HepG2 (cell line): Measurements from ENCODE around the gene DDN. TPM values are rescaled to one million over a fixed set of nuclear protein-coding genes. Genes with fewer than 3 reads are reported as not detected.

ENCODE experiments used
- ATAC-seq: fragments of 200-7000 bp; cut with Tn5 transposase; 3 replicates; pipeline ENCODE4 v1.9.1; 2020; ENCODE audit warnings: mild to moderate bottlenecking, moderate library complexity
- BruUV-seq: library from RNA; stranded (reverse); fragments of 400-500 nt; replicated peaks from 2 replicates; lab custom pipeline; 2021; lab: Mats Ljungman, UMichigan
- CTCF ChIA-PET: fragments of 300-600 bp; formaldehyde crosslinking; extraction: SDS; loops from one replicate; lab custom pipeline; 2021; ENCODE audit warnings: low total read pairs, inconsistent platforms, low intra/inter-chr PET ratio; lab: Yijun Ruan, JAX
- POLR2A ChIA-PET: fragments of 350-600 bp; sonication (Branson Sonifier 250); formaldehyde crosslinking; loops from one replicate; lab custom pipeline; 2020; ENCODE audit warnings: antibody characterized with exemption, inconsistent platforms; lab: Yijun Ruan, JAX
- DNase-seq: peaks from one replicate; pipeline ENCODE4 v3.0.0-alpha.2; 2015; ENCODE audit warnings: low spot score
- FAIRE-seq: peaks from 3 replicates; lab custom pipeline; 2011; peaks lifted over from hg19 to GRCh38; lab: Jason Lieb, UNC
- H2AFZ ChIP-seq: one replicate; pipeline ENCODE4 v1.6.1; 2011; ENCODE audit warnings: low read length, inconsistent platforms
- H3K27ac ChIP-seq: fragments of 300-600 bp; 3 replicates; pipeline ENCODE4 v1.8.0; 2011; ENCODE audit warnings: mixed run types, mild to moderate bottlenecking, mixed read lengths, low read length, inconsistent platforms; ENCODE audit not compliant: insufficient read depth; ENCODE audit errors: extremely low read length
- H3K27me3 ChIP-seq, 2 experiments: fragments of 200-600 bp in 1 of 2; 2 replicates in 1 of 2; 3 replicates in 1 of 2; pipeline versions ENCODE4 v1.6.0 to v1.8.0; 2011; ENCODE audit warnings: low read length in 2 of 2, mild to moderate bottlenecking in 2 of 2, moderate library complexity in 2 of 2, inconsistent platforms in 1 of 2; ENCODE audit not compliant: insufficient read depth in 2 of 2, control insufficient read depth in 1 of 2
- H3K36me3 ChIP-seq, 2 experiments: fragments of 200-600 bp in 1 of 2; replicated peaks in 1 of 2; 2 replicates in 1 of 2; 3 replicates in 1 of 2; pipeline versions ENCODE4 v1.5.1 to v1.8.0; 2011; ENCODE audit warnings: low read length in 2 of 2, inconsistent platforms in 1 of 2; ENCODE audit not compliant: insufficient read depth in 2 of 2, control insufficient read depth in 1 of 2
- H3K4me1 ChIP-seq: 2 replicates; pipeline ENCODE4 v1.5.1; 2012; ENCODE audit warnings: low read length, inconsistent platforms; ENCODE audit not compliant: insufficient read depth
- H3K4me2 ChIP-seq: 2 replicates; pipeline ENCODE4 v1.6.0; 2011; ENCODE audit warnings: low read depth, low read length, inconsistent platforms
- H3K4me3 ChIP-seq, 3 experiments: fragments of 200-600 bp in 1 of 3; sonication (generic), shearing (Covaris generic) in 1 of 3; replicated peaks in 1 of 3; 2 replicates each; pipeline ENCODE4 v1.5.1; 2011 to 2016; ENCODE audit warnings: low read length in 3 of 3, inconsistent platforms in 2 of 3, low read depth in 2 of 3, mild to moderate bottlenecking in 2 of 3, control low read depth in 1 of 3, mixed read lengths in 1 of 3; ENCODE audit not compliant: insufficient read depth in 1 of 3
- H3K79me2 ChIP-seq: one replicate; pipeline ENCODE4 v1.6.1; 2011; ENCODE audit warnings: low read length, inconsistent platforms; ENCODE audit not compliant: insufficient read depth
- H3K9ac ChIP-seq: 2 replicates; pipeline ENCODE4 v1.6.0; 2011; ENCODE audit warnings: mild to moderate bottlenecking, low read depth, low read length, inconsistent platforms; ENCODE audit not compliant: insufficient read depth
- H3K9me3 ChIP-seq: 2 replicates; pipeline ENCODE4 v1.5.1; 2012; ENCODE audit warnings: mild to moderate bottlenecking, low read length
- H4K20me1 ChIP-seq: 2 replicates; pipeline ENCODE4 v1.6.0; 2011; ENCODE audit warnings: inconsistent platforms, mild to moderate bottlenecking, low read length, moderate library complexity; ENCODE audit not compliant: insufficient read depth
- AGO2 ChIP-seq: fragments of 200-400 bp; formaldehyde crosslinking; optimal IDR thresholded peaks from 2 replicates; pipeline ENCODE3; 2017; ENCODE audit warnings: mild to moderate bottlenecking, low read depth, low read length, moderate library complexity
- GABPA ChIP-seq, 2 experiments: IDR thresholded peaks; 2 replicates each; pipeline ENCODE4 v1.6.1; 2011 to 2016; ENCODE audit warnings: low read depth in 2 of 2, low read length in 1 of 2, missing biosample characterization in 1 of 2, missing genetic modification characterization in 1 of 2
- HNRNPL ChIP-seq: fragments of 200-400 bp; formaldehyde crosslinking; IDR thresholded peaks from 2 replicates; pipeline ENCODE4 v1.6.1; 2017; ENCODE audit warnings: mild to moderate bottlenecking, low read depth, low read length
- POLR2A ChIP-seq, 2 experiments: IDR thresholded peaks; 2 replicates each; pipeline ENCODE4 v1.6.1; 2011; ENCODE audit warnings: low read depth in 2 of 2, low read length in 2 of 2, mild to moderate bottlenecking in 1 of 2, moderate library complexity in 1 of 2; ENCODE audit not compliant: insufficient read depth in 1 of 2
- RBM22 ChIP-seq: fragments of 200-400 bp; formaldehyde crosslinking; optimal IDR thresholded peaks from 2 replicates; pipeline ENCODE3; 2017; ENCODE audit warnings: mild to moderate bottlenecking, low read length, moderate library complexity
- RFX1 ChIP-seq: fragments of 450-650 bp; IDR thresholded peaks from 2 replicates; pipeline ENCODE4 v1.6.1; 2017
- SMAD9 ChIP-seq: sonication (generic); formaldehyde crosslinking; IDR thresholded peaks from 2 replicates; pipeline ENCODE4 v1.5.1; 2020; ENCODE audit warnings: mild to moderate bottlenecking, missing genetic modification reagents
- ZC3H13 ChIP-seq: sonication (generic); formaldehyde crosslinking; IDR thresholded peaks from 2 replicates; pipeline ENCODE4 v1.8.1; 2023; ENCODE audit warnings: mild to moderate bottlenecking, missing genetic modification reagents, moderate library complexity
- ZIK1 ChIP-seq: sonication (generic); formaldehyde crosslinking; IDR thresholded peaks from 2 replicates; pipeline ENCODE4 v1.5.0; 2020; ENCODE audit warnings: mild to moderate bottlenecking, low read depth, missing genetic modification reagents, borderline replicate concordance
- ZNF101 ChIP-seq: sonication (generic); formaldehyde crosslinking; IDR thresholded peaks from 2 replicates; pipeline ENCODE4 v1.4.0; 2020; ENCODE audit warnings: mild to moderate bottlenecking, low read depth, missing genetic modification reagents, borderline replicate concordance
- ZNF547 ChIP-seq: sonication (generic); formaldehyde crosslinking; IDR thresholded peaks from 2 replicates; pipeline ENCODE4 v1.5.1; 2020; ENCODE audit warnings: mild to moderate bottlenecking, missing genetic modification reagents
- ZNF577 ChIP-seq: sonication (generic); formaldehyde crosslinking; IDR thresholded peaks from 2 replicates; pipeline ENCODE4 v1.4.0; 2020; ENCODE audit warnings: mild to moderate bottlenecking, low read depth, missing genetic modification reagents, borderline replicate concordance
- WGBS: methylation state at CpG from one replicate; pipeline ENCODE4 v1.1.6; 2017; ENCODE audit warnings: low lambda C conversion rate; 5-methylcytosine and 5-hydroxymethylcytosine counted together
- in situ Hi-C: cut with HindIII; loops from 2 replicates; pipeline ENCODE4 v1.10.0; 2017; ENCODE audit warnings: low pct_unique_long_range_greater_than_20kb; ENCODE audit not compliant: extremely low pct_ligation_motif_present
- intact Hi-C: fragments of 100-400 bp; cut with micrococcal nuclease; formaldehyde crosslinking; loops from one replicate; pipeline ENCODE4 v1.10.0; 2022; ENCODE audit not compliant: unreplicated experiment
- polyA plus RNA-seq, 8 experiments: library from polyadenylated mRNA; depleted of rRNA in 3 of 8; stranded (reverse) in 7 of 8; unstranded in 1 of 8; fragments of >200 nt; fragmentation: Illumina TruSeq in 4 of 8; extraction: Trizol in 4 of 8; gene quantifications; 2 replicates each; pipeline versions ENCODE4 v1.2.1 to v1.2.3, GENCODE V29; 2011 to 2016; ENCODE audit warnings: low read depth in 4 of 8, missing spikeins in 1 of 8, mixed read lengths in 1 of 8; ENCODE audit not compliant: insufficient read depth in 1 of 8
- total RNA-seq, 5 experiments: library from RNA; depleted of rRNA; stranded (reverse); fragments of >200 nt; fragmentation: Illumina TruSeq; extraction: Trizol; gene quantifications; 2 replicates each; pipeline ENCODE4 v1.2.3, GENCODE V29; 2016; ENCODE audit warnings: low read depth in 1 of 5

DDN gene
- total and polyA plus RNA-seq, 2 of the 13 experiments (the other 11 are each of a cell fraction or from before 2014, with no cell fraction given), result 0.24 to 0.53 TPM

DNA sequence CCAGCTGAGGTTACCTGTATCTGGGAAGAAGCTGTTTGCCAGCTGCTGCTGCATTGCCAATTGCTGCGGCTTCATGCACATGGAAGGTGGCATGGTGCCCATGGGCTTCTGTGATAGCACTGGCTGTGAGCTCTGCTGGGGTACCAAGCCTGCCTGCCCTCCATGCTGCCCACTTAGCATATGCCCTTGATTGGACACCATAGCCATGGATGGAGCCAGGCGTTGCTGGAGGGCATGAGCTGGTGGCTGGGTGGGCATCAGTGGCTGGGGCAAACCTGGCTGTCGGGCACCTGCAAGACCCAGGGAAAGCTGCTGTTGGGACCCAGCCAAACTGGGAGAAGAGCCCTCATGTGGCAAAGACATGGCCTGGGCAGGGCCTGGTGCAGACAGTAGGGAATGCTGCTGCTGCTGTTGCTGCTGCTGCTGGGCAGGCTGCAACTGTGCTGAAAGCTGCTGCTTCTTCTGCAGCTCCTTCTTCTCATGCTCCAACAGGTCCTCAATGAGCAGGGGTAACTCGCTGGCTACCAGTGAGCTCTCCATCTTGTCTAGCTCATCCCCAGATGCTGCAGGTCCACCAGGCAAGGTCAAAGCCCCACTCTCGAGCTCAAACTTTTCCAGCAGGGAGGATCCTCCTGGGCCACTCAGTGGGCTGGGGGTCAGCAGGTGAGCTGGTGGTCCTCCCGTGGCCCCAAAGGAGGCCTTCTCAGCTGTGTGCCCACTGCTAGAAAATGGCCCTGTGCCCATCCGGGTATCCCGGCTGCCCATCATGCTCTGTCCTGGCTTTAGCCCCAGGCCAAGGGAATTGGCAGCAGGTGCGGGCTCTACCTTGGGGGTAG is 38.2 kb upstream of the DDN start:
- no peak overlapping the region for H3K9ac ChIP-seq
- no peaks in the 10 kb centered on the region for H3K4me1 ChIP-seq
- no peaks in the 10 kb centered on the region for H3K79me2 ChIP-seq
- H2AFZ ChIP-seq, result no peak overlapping the region
- peaks cover 53 to 92% of the 10 kb centered on the region in 2 experiments; a peak in 4 of 5 replicates for H3K36me3 ChIP-seq
- intact Hi-C loops, result no loop called here
- BruUV-seq, result no TSS peak
- no peaks in the 10 kb centered on the region for H3K9me3 ChIP-seq
- CTCF ChIA-PET, result no interaction called here
- ATAC-seq (no peak), FAIRE-seq (no peak), DNase-seq (no peak)
- TF ChIP-seq HNRNPL, result 0 out of 2 replicates have a peak, but pooled peaks have one; percentile 31
- TF ChIP-seq ZNF577 (CRISPR knock-in tag), result no peak
- no peak for TF ChIP-seq SMAD9 (CRISPR knock-in tag)
- TF ChIP-seq POLR2A (IDR thresholded peaks at IDR 0.05; ENCODE audit: insufficient read depth in 1 of 2, low read depth in 2 of 2, low read length in 2 of 2), result peak in 1 of 2 experiments; percentile 19; a peak in 1 of 4 replicates
- peak; percentile 78 for TF ChIP-seq ZC3H13 (CRISPR knock-in tag)
- TF ChIP-seq ZIK1 (CRISPR knock-in tag), result no peak
- no peak for TF ChIP-seq GABPA (IDR thresholded peaks at IDR 0.05; ENCODE audit: low read depth, low read length)
- TF ChIP-seq GABPA (CRISPR knock-in tag; IDR thresholded peaks at IDR 0.05; ENCODE audit: low read depth), result no peak
- peak; percentile 58 for TF ChIP-seq AGO2
- TF ChIP-seq RFX1, result no peak
- TF ChIP-seq ZNF547 (CRISPR knock-in tag), result no peak
- TF ChIP-seq ZNF101, result no peak
- TF ChIP-seq RBM22, result peak; percentile 46
- in situ Hi-C loops, result no loop called here
- H3K4me3 ChIP-seq, result no peak overlapping the region
- no peak overlapping the region for H3K27ac ChIP-seq
- no peaks in the 10 kb centered on the region for H3K27me3 ChIP-seq
- no peaks in the 10 kb centered on the region for H4K20me1 ChIP-seq
- H3K4me2 ChIP-seq, result no peak overlapping the region
- WGBS, result 98% methylated on average over 7 of the region's 9 CpGs
- POLR2A ChIA-PET, result interaction anchor here (0.8 to 1.3 kb wide), 2 partner anchors 14 to 19 kb away, joined by 3 read pairs; no protein-coding TSS in a partner anchor
